ENCODE data around the gene FAM89A. TPM values are rescaled to one million over a fixed set of nuclear protein-coding genes. Genes with fewer than 3 reads are reported as not detected.
"Not testable (repeated sequence)": the region's sequence is repeated elsewhere in the genome, so short reads cannot be mapped to it uniquely, and the experiment has no call there.

The FAM89A gene
- polyA plus RNA-seq, 1 experiment, result 15.6 TPM

- TF ChIP-seq CTCF (IDR thresholded peaks at IDR 0.05; ENCODE audit: insufficient read depth, low read depth, low read length), result no peak
- POLR2A ChIA-PET, result no interaction called here
- Histone ChIP-seq H3K36me3 (ENCODE audit: control insufficient read depth, insufficient read depth, low read length) (no peaks in the 10 kb centered on the region), H3K27me3 (ENCODE audit: control insufficient read depth, insufficient read depth, low read length) (no peaks in the 10 kb centered on the region; the same call in 1 of the 2 replicates), H3K4me3 (ENCODE audit: low read depth, low read length) (no peak overlapping the region)
- CTCF ChIA-PET, result interaction anchor here (0.6 to 0.9 kb wide), 2 partner anchors 33 to 152 kb away, joined by 3 read pairs; no protein-coding TSS in a partner anchor
- DNase-seq (ENCODE audit: low read depth), result no peak
Measured at GRCh38 chr1:231057410-231057809, 17.4 kb upstream of the FAM89A start.

- no peak overlapping the region for H3K4me3 ChIP-seq (ENCODE audit: low read depth, low read length)
- H3K36me3 ChIP-seq (ENCODE audit: control insufficient read depth, insufficient read depth, low read length), result no peaks in the 10 kb centered on the region
- POLR2A ChIA-PET, result no interaction called here
- no peak for DNase-seq (ENCODE audit: low read depth)
- H3K27me3 ChIP-seq (ENCODE audit: control insufficient read depth, insufficient read depth, low read length), result no peaks in the 10 kb centered on the region; the same call in 1 of the 2 replicates
- CTCF ChIA-PET, result no interaction called here
- no peak for TF ChIP-seq CTCF (IDR thresholded peaks at IDR 0.05; ENCODE audit: insufficient read depth, low read depth, low read length)
Measured at GRCh38 chr1:231055271-231055670, 15.2 kb upstream of the FAM89A start.

- H3K27me3 ChIP-seq (ENCODE audit: control insufficient read depth, insufficient read depth, low read length), result no peaks in the 10 kb centered on the region; the same call in 1 of the 2 replicates
- peak; percentile 18 for DNase-seq (ENCODE audit: low read depth)
- H3K36me3 ChIP-seq (ENCODE audit: control insufficient read depth, insufficient read depth, low read length), result no peaks in the 10 kb centered on the region
- POLR2A ChIA-PET, result no interaction called here
- CTCF ChIA-PET, result interaction anchor here (0.9 to 1.8 kb wide), 2 partner anchors 14 to 158 kb away, joined by 3 to 5 read pairs; no protein-coding TSS in a partner anchor
- no peak for TF ChIP-seq CTCF (IDR thresholded peaks at IDR 0.05; ENCODE audit: insufficient read depth, low read depth, low read length)
- no peak overlapping the region for H3K4me3 ChIP-seq (ENCODE audit: low read depth, low read length)
Measured at GRCh38 chr1:231053493-231054162, 13.6 kb upstream of the FAM89A start.

GRCh38 chr1:231052777-231053176 lies 12.7 kb upstream of the FAM89A start:
- Histone ChIP-seq H3K4me3 (ENCODE audit: low read depth, low read length) (no peak overlapping the region), H3K36me3 (ENCODE audit: control insufficient read depth, insufficient read depth, low read length) (no peaks in the 10 kb centered on the region), H3K27me3 (ENCODE audit: control insufficient read depth, insufficient read depth, low read length) (no peaks in the 10 kb centered on the region; the same call in none of the 2 replicates)
- ChIA-PET POLR2A (no interaction called here), CTCF (interaction anchor here (0.9 to 1.8 kb wide), 2 partner anchors 14 to 158 kb away, joined by 3 to 5 read pairs; no protein-coding TSS in a partner anchor)
- no peak for DNase-seq (ENCODE audit: low read depth)
- TF ChIP-seq CTCF (IDR thresholded peaks at IDR 0.05; ENCODE audit: insufficient read depth, low read depth, low read length), result no peak

- DNase-seq (ENCODE audit: low read depth); CTCF ChIA-PET; H3K36me3 ChIP-seq (ENCODE audit: control insufficient read depth, insufficient read depth, low read length); H3K4me3 ChIP-seq (ENCODE audit: low read depth, low read length); POLR2A ChIA-PET; H3K27me3 ChIP-seq (ENCODE audit: control insufficient read depth, insufficient read depth, low read length): not testable (repeated sequence)
Measured at GRCh38 chr1:231050932-231051331, 10.9 kb upstream of the FAM89A start.

Measured in BJ (cell line).